Esophagus squamous epithelium (tissue), 5 donors: ENCODE data around the gene CCNY. TPM values are rescaled to one million over a fixed set of nuclear protein-coding genes. Genes with fewer than 3 reads are reported as not detected.

Experiments
- DNase-seq: peaks from one replicate; lab custom pipeline; 2025; lab: John Stamatoyannopoulos, UW
- H3K27ac ChIP-seq, 4 donors: fragments of 200-600 bp; sonication (generic); one replicate each; pipeline ENCODE4 v1.5.1; 2016 to 2019; ENCODE audit warnings: mild to moderate bottlenecking in 1 of 4
- H3K27me3 ChIP-seq, 4 donors: fragments of 200-600 bp; sonication (generic); 1 replicate in 3 of 4; 2 replicates in 1 of 4; pipeline versions ENCODE4 v1.5.1 to v1.6.0; 2017 to 2021; ENCODE audit warnings: antibody characterized with exemption in 1 of 4
- H3K36me3 ChIP-seq, 3 donors: fragments of 200-600 bp; sonication (generic); one replicate each; pipeline ENCODE4 v1.5.1; 2016 to 2019
- H3K4me1 ChIP-seq, 3 donors: fragments of 200-600 bp; sonication (generic); one replicate each; pipeline ENCODE4 v1.5.1; 2017 to 2019
- H3K4me3 ChIP-seq, 4 donors: fragments of 200-600 bp; sonication (generic); 1 replicate in 3 of 4; 2 replicates in 1 of 4; pipeline ENCODE4 v1.5.1; 2016 to 2019; ENCODE audit warnings: mild to moderate bottlenecking in 2 of 4, moderate library complexity in 1 of 4
- H3K9me3 ChIP-seq, 3 donors: fragments of 200-600 bp; sonication (generic); one replicate each; pipeline ENCODE4 v1.5.1; 2016 to 2019
- CTCF ChIP-seq, 6 experiments: fragments of 450-650 bp in 4 of 6; fragments of 200-600 bp in 2 of 6; sonication (generic) in 2 of 6; IDR thresholded peaks; one replicate each; pipeline ENCODE4 v1.5.1; 2016 to 2019; ENCODE audit warnings: antibody characterized with exemption in 6 of 6, mild to moderate bottlenecking in 4 of 6, moderate library complexity in 4 of 6
- POLR2A ChIP-seq, 4 donors: fragments of 450-650 bp; IDR thresholded peaks; one replicate each; pipeline ENCODE4 v1.6.1; 2017; ENCODE audit warnings: antibody characterized with exemption in 4 of 4, mild to moderate bottlenecking in 4 of 4, moderate library complexity in 3 of 4
- WGBS, 2 donors: methylation state at CpG; one replicate each; pipeline ENCODE4 v1.1.5; 2018; 5-methylcytosine and 5-hydroxymethylcytosine counted together
- intact Hi-C: fragments of 100-400 bp; cut with DNase I; formaldehyde crosslinking; loops from one replicate; pipeline ENCODE4 v1.15.0; 2022
- total RNA-seq, 4 donors: library from RNA; depleted of rRNA; stranded (reverse); fragments of >200 nt; gene quantifications; one replicate each; pipeline ENCODE4 v1.1.0, GENCODE V29; 2016
- donor health status: DM: yes; HTN: yes; CAD: no.

Gene CCNY
- total RNA-seq, 4 donors from 2014 or later: 24.1 to 41.5 (median 30.4) TPM

- peaks cover 0 to 3% (median 0%) of the 10 kb centered on the region in 3 donors for H3K4me1 ChIP-seq
- intact Hi-C loops: no loop called here
- no peak for DNase-seq
- no peaks in the 10 kb centered on the region for H3K27me3 ChIP-seq
- H3K9me3 ChIP-seq: no peaks in the 10 kb centered on the region
- H3K27ac ChIP-seq: no peak overlapping the region
- H3K4me3 ChIP-seq: no peak overlapping the region
- TF ChIP-seq CTCF (IDR thresholded peaks at IDR 0.05) (no peak), POLR2A (IDR thresholded peaks at IDR 0.05) (no peak)
- peaks cover 0 to 32% (median 3%) of the 10 kb centered on the region in 3 donors for H3K36me3 ChIP-seq
- WGBS, 2 donors: 74 to 85% methylated on average over 5 of the region's 5 CpGs
These were observed 151.2 kb downstream of the CCNY start for GRCh38 chr10:35487336-35488034.

- WGBS, 2 donors: 90 to 93% methylated on average over 9 of the region's 9 CpGs
- intact Hi-C loops: no loop called here
These were observed 151.9 kb downstream of the CCNY start for GRCh38 chr10:35488228-35488627.

GRCh38 chr10:35492386-35493195 is 156.3 kb downstream of the CCNY start:
- H3K4me3 ChIP-seq: no peak overlapping the region
- 61 to 71% methylated on average over 7 to 10 of the region's 10 CpGs for WGBS, 2 donors
- no peaks in the 10 kb centered on the region for H3K9me3 ChIP-seq
- no peak for DNase-seq
- H3K4me1 ChIP-seq: peaks cover 3 to 33% (median 6%) of the 10 kb centered on the region in 3 donors
- intact Hi-C loops: no loop called here
- TF ChIP-seq POLR2A (IDR thresholded peaks at IDR 0.05): no peak
- no peak for TF ChIP-seq CTCF (IDR thresholded peaks at IDR 0.05)
- H3K27ac ChIP-seq: no peak overlapping the region
- H3K36me3 ChIP-seq: peaks cover 0 to 14% (median 0%) of the 10 kb centered on the region in 3 donors
- H3K27me3 ChIP-seq: no peaks in the 10 kb centered on the region

More at GRCh38 chr10:35488228-35488627, 151.9 kb downstream of the CCNY start:
- Histone ChIP-seq H3K36me3 (peaks cover 0 to 32% (median 3%) of the 10 kb centered on the region in 3 donors), H3K4me3 (no peak overlapping the region), H3K9me3 (no peaks in the 10 kb centered on the region), H3K27ac (no peak overlapping the region), H3K4me1 (peaks cover 0 to 10% (median 2%) of the 10 kb centered on the region in 3 donors), H3K27me3 (no peaks in the 10 kb centered on the region)
- no peak for DNase-seq
- TF ChIP-seq CTCF (IDR thresholded peaks at IDR 0.05) (no peak), POLR2A (IDR thresholded peaks at IDR 0.05) (no peak)

- 71 to 77% methylated on average over 9 of the region's 9 CpGs for WGBS, 2 donors
- Histone ChIP-seq H3K4me3 (no peak overlapping the region), H3K27me3 (no peaks in the 10 kb centered on the region), H3K36me3 (peaks cover 0 to 5% (median 0%) of the 10 kb centered on the region in 3 donors), H3K27ac (no peak overlapping the region), H3K4me1 (peaks cover 3 to 33% (median 6%) of the 10 kb centered on the region in 3 donors), H3K9me3 (no peaks in the 10 kb centered on the region)
- intact Hi-C loops: no loop called here
- no peak for DNase-seq
- TF ChIP-seq POLR2A (IDR thresholded peaks at IDR 0.05): no peak
- TF ChIP-seq CTCF (IDR thresholded peaks at IDR 0.05): no peak
These were observed 157.1 kb downstream of the CCNY start for GRCh38 chr10:35493196-35494118.
